OCI-LY3 (cell line): Measurements from ENCODE around the gene DHX9.

Source experiments
- H2AFZ ChIP-seq: fragments of 200-600, 300-600 bp; shearing (Covaris generic); 2 replicates; pipeline ENCODE4 v1.6.0; 2014; ENCODE audit warnings: antibody characterized with exemption, low read depth, low read length
- H3K27ac ChIP-seq: fragments of 200-600, 300-600 bp; sonication (generic); 2 replicates; pipeline ENCODE4 v1.5.1; 2014; ENCODE audit warnings: mild to moderate bottlenecking, low read length, moderate library complexity, mixed read lengths
- H3K27me3 ChIP-seq: fragments of 200-600, 300-600 bp; sonication (generic); 2 replicates; pipeline ENCODE4 v1.6.1; 2014; ENCODE audit warnings: low read depth, low read length, mixed read lengths
- H3K36me3 ChIP-seq: fragments of 200-600, 300-600 bp; sonication (generic); replicated peaks from 2 replicates; pipeline ENCODE3; 2014; ENCODE audit warnings: low read depth, low read length, mixed read lengths
- H3K4me1 ChIP-seq: fragments of 300-600, 200-600 bp; sonication (generic); 2 replicates; pipeline ENCODE4 v1.6.1; 2014; ENCODE audit warnings: low read length, mixed read lengths
- H3K4me2 ChIP-seq: fragments of 200-600, 300-600 bp; sonication (generic); 2 replicates; pipeline ENCODE4 v1.6.1; 2014; ENCODE audit warnings: low read length, mixed read lengths
- H3K4me3 ChIP-seq: fragments of 300-600, 200-600 bp; sonication (generic); 2 replicates; pipeline ENCODE4 v1.5.1; 2014; ENCODE audit warnings: antibody characterized with exemption, mild to moderate bottlenecking, low read length, moderate library complexity
- H3K79me2 ChIP-seq: fragments of 300-600, 200-600 bp; shearing (Covaris generic); 2 replicates; pipeline ENCODE4 v1.6.1; 2014; ENCODE audit warnings: mild to moderate bottlenecking, low read length, mixed read lengths
- H3K9ac ChIP-seq: fragments of 300-600, 200-600 bp; shearing (Covaris generic); 2 replicates; pipeline ENCODE4 v1.6.0; 2014; ENCODE audit warnings: mild to moderate bottlenecking, low read length, moderate library complexity
- H3K9me3 ChIP-seq: fragments of 200-600, 300-600 bp; shearing (Covaris generic); 2 replicates; pipeline ENCODE4 v1.6.1; 2014; ENCODE audit warnings: low read length, mixed read lengths; ENCODE audit not compliant: insufficient read depth
- H4K20me1 ChIP-seq: fragments of 200-600, 300-600 bp; sonication (generic); 2 replicates; pipeline ENCODE4 v1.6.1; 2016; ENCODE audit warnings: low read length, mixed read lengths; ENCODE audit not compliant: insufficient read depth
- EZH2phosphoT487 ChIP-seq: fragments of 200-600 bp; shearing (Covaris generic); IDR thresholded peaks from 2 replicates; pipeline ENCODE4 v1.6.1; 2018; ENCODE audit warnings: antibody characterized with exemption, mixed run types, low read depth
- TF ChIP-seq, protein P1 (sequence below): fragments of 200-600, 300-600 bp; sonication (generic); IDR thresholded peaks from 2 replicates; pipeline ENCODE4 v1.5.1; 2014; ENCODE audit warnings: antibody characterized with exemption, low read length, low read depth

DHX9 gene

DNA sequence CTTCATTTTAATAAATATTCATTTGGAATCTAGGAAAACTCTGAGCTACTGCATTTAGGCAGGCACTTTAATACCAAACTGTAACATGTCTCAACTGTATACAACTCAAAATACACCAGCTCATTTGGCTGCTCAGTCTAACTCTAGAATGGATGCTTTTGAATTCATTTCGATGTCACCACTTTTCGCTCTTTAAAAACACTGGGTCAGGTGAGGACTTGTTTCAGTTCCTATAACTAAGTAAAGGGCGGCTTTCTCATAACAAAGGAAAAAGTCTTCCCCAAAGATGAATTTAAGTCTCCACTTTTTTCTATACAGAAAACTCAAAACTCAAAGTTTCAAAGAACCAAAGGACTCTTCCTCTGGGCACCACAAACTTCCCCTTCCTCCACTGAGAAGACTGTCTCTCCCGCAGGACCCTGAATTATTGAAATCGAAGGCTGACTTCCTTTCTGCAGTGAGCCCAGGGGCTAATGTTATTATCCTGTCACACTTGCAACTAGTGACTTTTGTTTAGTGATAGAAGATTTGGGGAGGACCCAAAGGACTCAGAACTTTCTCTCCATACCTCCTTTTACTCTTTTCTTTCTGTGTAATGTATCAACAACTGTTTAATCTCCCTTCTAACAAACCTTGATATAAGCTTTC is 9.7 kb upstream of the DHX9 start:
- Histone ChIP-seq H3K36me3 (no peaks in the 10 kb centered on the region), H3K27me3 (no peaks in the 10 kb centered on the region), H2AFZ (peak overlapping the region; percentile 78), H3K9me3 (no peaks in the 10 kb centered on the region), H3K9ac (peak overlapping the region; percentile 57), H3K4me2 (peak overlapping the region; percentile 82), H3K79me2 (no peaks in the 10 kb centered on the region), H4K20me1 (no peaks in the 10 kb centered on the region), H3K27ac (peak overlapping the region; percentile 71), H3K4me3 (peak overlapping the region; percentile 71), H3K4me1 (peaks cover 19% of the 10 kb centered on the region)
- TF ChIP-seq, protein P1, sequence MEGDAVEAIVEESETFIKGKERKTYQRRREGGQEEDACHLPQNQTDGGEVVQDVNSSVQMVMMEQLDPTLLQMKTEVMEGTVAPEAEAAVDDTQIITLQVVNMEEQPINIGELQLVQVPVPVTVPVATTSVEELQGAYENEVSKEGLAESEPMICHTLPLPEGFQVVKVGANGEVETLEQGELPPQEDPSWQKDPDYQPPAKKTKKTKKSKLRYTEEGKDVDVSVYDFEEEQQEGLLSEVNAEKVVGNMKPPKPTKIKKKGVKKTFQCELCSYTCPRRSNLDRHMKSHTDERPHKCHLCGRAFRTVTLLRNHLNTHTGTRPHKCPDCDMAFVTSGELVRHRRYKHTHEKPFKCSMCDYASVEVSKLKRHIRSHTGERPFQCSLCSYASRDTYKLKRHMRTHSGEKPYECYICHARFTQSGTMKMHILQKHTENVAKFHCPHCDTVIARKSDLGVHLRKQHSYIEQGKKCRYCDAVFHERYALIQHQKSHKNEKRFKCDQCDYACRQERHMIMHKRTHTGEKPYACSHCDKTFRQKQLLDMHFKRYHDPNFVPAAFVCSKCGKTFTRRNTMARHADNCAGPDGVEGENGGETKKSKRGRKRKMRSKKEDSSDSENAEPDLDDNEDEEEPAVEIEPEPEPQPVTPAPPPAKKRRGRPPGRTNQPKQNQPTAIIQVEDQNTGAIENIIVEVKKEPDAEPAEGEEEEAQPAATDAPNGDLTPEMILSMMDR = no peak
- TF ChIP-seq EZH2phosphoT487 = no peak

DNA sequence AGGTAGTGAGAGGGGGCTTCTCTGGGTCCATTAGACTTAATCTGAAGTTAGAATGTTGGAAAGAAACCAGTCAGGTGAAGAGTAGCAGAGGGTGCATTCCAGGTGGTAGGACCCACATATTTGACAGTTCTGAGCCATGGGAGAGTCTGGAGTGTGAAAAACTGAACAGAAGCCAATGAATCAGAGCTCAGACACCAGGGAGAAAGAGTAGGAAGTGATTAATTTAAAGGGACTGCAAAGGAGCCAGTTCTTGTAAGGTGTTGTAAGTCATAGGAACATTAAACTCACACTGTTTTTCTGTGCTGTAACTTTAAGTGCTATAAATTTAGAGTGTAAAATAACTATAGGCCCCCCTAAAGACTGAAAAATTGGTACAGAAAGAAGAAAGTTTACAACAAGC is 5.9 kb upstream of the DHX9 start:
- Histone ChIP-seq H2AFZ (no peak overlapping the region), H3K4me2 (no peak overlapping the region), H3K36me3 (no peaks in the 10 kb centered on the region), H3K27ac (no peak overlapping the region), H3K79me2 (no peaks in the 10 kb centered on the region), H3K9ac (no peak overlapping the region), H3K9me3 (no peaks in the 10 kb centered on the region), H3K4me3 (no peak overlapping the region), H4K20me1 (no peaks in the 10 kb centered on the region), H3K27me3 (no peaks in the 10 kb centered on the region), H3K4me1 (peaks cover 16% of the 10 kb centered on the region)
- TF ChIP-seq EZH2phosphoT487 = no peak
- TF ChIP-seq, protein P1 = no peak

DNA sequence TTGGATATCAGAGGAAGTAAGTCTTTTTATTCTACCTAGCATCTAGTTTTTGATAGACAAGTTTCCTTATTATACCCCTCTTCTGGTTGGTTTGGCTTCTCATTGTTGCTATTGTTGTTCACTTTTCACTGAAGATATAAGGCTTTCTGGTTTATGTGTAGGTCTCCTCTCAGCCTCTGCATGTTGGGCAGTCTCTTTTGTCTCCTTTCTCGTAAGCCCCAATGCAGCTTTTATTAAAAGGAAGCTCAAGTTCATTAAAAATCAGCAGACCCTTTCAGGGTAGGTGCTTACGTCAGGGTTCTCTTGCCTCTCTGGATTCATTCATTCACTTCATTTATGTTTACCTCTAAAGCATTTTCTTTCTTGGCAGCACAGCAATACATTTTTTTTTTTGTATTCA is 4.8 kb upstream of the DHX9 start:
- H3K9me3 ChIP-seq = no peaks in the 10 kb centered on the region
- no peak overlapping the region for H3K4me3 ChIP-seq
- no peak overlapping the region for H3K9ac ChIP-seq
- H4K20me1 ChIP-seq = no peaks in the 10 kb centered on the region
- no peaks in the 10 kb centered on the region for H3K36me3 ChIP-seq
- peaks cover 8% of the 10 kb centered on the region for H3K4me1 ChIP-seq
- H2AFZ ChIP-seq = no peak overlapping the region
- no peaks in the 10 kb centered on the region for H3K27me3 ChIP-seq
- no peak overlapping the region for H3K27ac ChIP-seq
- TF ChIP-seq EZH2phosphoT487 = no peak
- peaks cover 2% of the 10 kb centered on the region for H3K79me2 ChIP-seq
- H3K4me2 ChIP-seq = no peak overlapping the region

DNA sequence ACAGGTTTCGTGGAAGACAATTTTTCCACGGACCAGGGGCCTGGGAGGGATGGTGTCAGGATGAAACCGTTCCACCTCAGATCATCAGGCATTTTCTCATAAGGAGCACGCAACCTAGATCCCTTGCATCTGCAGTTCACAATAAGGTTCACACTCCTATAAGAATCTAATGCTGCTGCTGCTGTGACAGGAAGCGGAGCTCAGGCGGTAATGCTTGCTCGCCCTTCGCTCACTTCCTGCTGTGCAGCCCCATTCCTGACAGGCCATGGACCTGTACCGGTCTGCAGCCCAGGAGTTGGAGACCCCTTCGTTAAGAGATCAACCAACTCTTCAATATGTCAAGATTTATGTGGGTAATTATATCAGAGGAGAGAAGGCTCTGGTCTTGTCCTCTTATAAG is 3.3 kb upstream of the DHX9 start:
- Histone ChIP-seq H3K4me1 (no peaks in the 10 kb centered on the region), H4K20me1 (peaks cover 12% of the 10 kb centered on the region)
- TF ChIP-seq, protein P1 = no peak
- no peak for TF ChIP-seq EZH2phosphoT487

More for the DNA sequence above, 3.3 kb upstream of the DHX9 start:
- Histone ChIP-seq H3K27me3 (no peaks in the 10 kb centered on the region), H3K9me3 (no peaks in the 10 kb centered on the region), H2AFZ (no peak overlapping the region), H3K36me3 (peaks cover 5% of the 10 kb centered on the region), H3K4me2 (no peak overlapping the region), H3K79me2 (peaks cover 17% of the 10 kb centered on the region), H3K27ac (no peak overlapping the region), H3K9ac (no peak overlapping the region), H3K4me3 (no peak overlapping the region)
